Gastrocnemius medialis (tissue), 4 donors: ENCODE measurements around the gene XRCC6. TPM values are rescaled to one million over a fixed set of nuclear protein-coding genes. Genes with fewer than 3 reads are reported as not detected.
"Not testable (repeated sequence)": the region's sequence is repeated elsewhere in the genome, so short reads cannot be mapped to it uniquely, and the experiment has no call there.

Experiments used
- ATAC-seq, 2 donors: fragments of 150-250 bp; one replicate each; pipeline ENCODE4 v1.9.1; 2016
- DNase-seq, 2 donors: peaks; one replicate each; pipeline ENCODE4 v3.0.0-alpha.2; 2019
- H3K27ac ChIP-seq, 4 donors: fragments of 200-600 bp; sonication (generic); 1 replicate in 1 of 4; 2 replicates in 3 of 4; pipeline ENCODE4 v1.5.1; 2016 to 2018; ENCODE audit warnings: mild to moderate bottlenecking in 2 of 4, moderate library complexity in 1 of 4
- H3K27me3 ChIP-seq, 3 donors: fragments of 200-600 bp; sonication (generic) in 2 of 3; 1 replicate in 1 of 3; 2 replicates in 2 of 3; pipeline versions ENCODE4 v1.5.1 to v1.6.0; 2016 to 2019; ENCODE audit warnings: mild to moderate bottlenecking in 1 of 3, moderate library complexity in 1 of 3
- H3K36me3 ChIP-seq, 2 donors: fragments of 200-600 bp; sonication (generic) in 1 of 2; one replicate each; pipeline ENCODE4 v1.5.1; 2017 to 2018
- H3K4me1 ChIP-seq, 2 donors: fragments of 200-600 bp; sonication (generic) in 1 of 2; one replicate each; pipeline ENCODE4 v1.5.1; 2016 to 2017; ENCODE audit warnings: mild to moderate bottlenecking in 2 of 2
- H3K4me3 ChIP-seq, 4 donors: fragments of 200-600 bp; sonication (generic) in 3 of 4; 1 replicate in 1 of 4; 2 replicates in 3 of 4; pipeline ENCODE4 v1.5.1; 2016 to 2019; ENCODE audit warnings: mild to moderate bottlenecking in 2 of 4
- H3K9me3 ChIP-seq, 3 donors: fragments of 200-600 bp; sonication (generic) in 2 of 3; 1 replicate in 1 of 3; 2 replicates in 2 of 3; pipeline ENCODE4 v1.5.1; 2016 to 2019
- CTCF ChIP-seq, 5 experiments: fragments of 450-650 bp in 3 of 5; fragments of 200-600 bp in 2 of 5; sonication (generic) in 2 of 5; IDR thresholded peaks in 4 of 5; conservative IDR thresholded peaks in 1 of 5; 1 replicate in 4 of 5; 2 replicates in 1 of 5; pipeline ENCODE4 v1.5.1; 2016 to 2019; ENCODE audit warnings: antibody characterized with exemption in 5 of 5, mild to moderate bottlenecking in 3 of 5, moderate library complexity in 3 of 5
- POLR2A ChIP-seq, 2 donors: fragments of 450-650 bp; IDR thresholded peaks; one replicate each; pipeline ENCODE4 v1.6.1; 2017; ENCODE audit warnings: antibody characterized with exemption in 2 of 2, mild to moderate bottlenecking in 2 of 2, moderate library complexity in 2 of 2
- in situ Hi-C, 4 donors: fragments of 200-750 bp; cut with MboI; loops; one replicate each; pipeline versions ENCODE4 v1.15.0 to v1.8.0; 2017; ENCODE audit warnings: low sequenced_read_pairs in 4 of 4
- intact Hi-C: fragments of 100-400 bp; cut with DNase I; formaldehyde crosslinking; loops from one replicate; pipeline ENCODE4 v1.15.1; 2023; ENCODE audit warnings: low total_unique reads
- total RNA-seq, 4 donors: library from RNA; depleted of rRNA; stranded (reverse); fragments of >200 nt; gene quantifications; one replicate each; pipeline versions ENCODE4 v1.1.0 to v1.2.3, GENCODE V29; 2016

The XRCC6 gene
- total RNA-seq, 4 donors from 2014 or later: 220 to 285 (median 278) TPM

- Histone ChIP-seq H3K27ac (no peak overlapping the region), H3K27me3 (no peaks in the 10 kb centered on the region), H3K36me3 (peaks cover 0 to 47% of the 10 kb centered on the region in 2 donors), H3K4me3 (no peak overlapping the region), H3K9me3 (no peaks in the 10 kb centered on the region), H3K4me1 (peaks cover 0 to 14% of the 10 kb centered on the region in 2 donors)
- intact Hi-C loops: no loop called here
- TF ChIP-seq POLR2A (IDR thresholded peaks at IDR 0.05) (no peak), CTCF (IDR thresholded peaks at IDR 0.05 in 4 of 5, conservative IDR thresholded peaks at IDR 0.05 in 1 of 5) (no peak)
- DNase-seq (no peak), ATAC-seq (no peak)
- in situ Hi-C loops: no loop called here
Measured at GRCh38 chr22:41664490-41664889, 43.4 kb downstream of the XRCC6 start.

GRCh38 chr22:41664951-41665350 lies 43.9 kb downstream of the XRCC6 start:
- Histone ChIP-seq H3K4me3 (no peak overlapping the region), H3K9me3 (no peaks in the 10 kb centered on the region), H3K4me1 (peaks cover 0 to 14% of the 10 kb centered on the region in 2 donors), H3K27ac (peak overlapping the region in 1 of 4 donors; percentile 9), H3K36me3 (peaks cover 0 to 44% of the 10 kb centered on the region in 2 donors), H3K27me3 (no peaks in the 10 kb centered on the region)
- ATAC-seq: no peak
- intact Hi-C loops (no loop called here), in situ Hi-C loops (no loop called here)
- no peak for DNase-seq
- TF ChIP-seq POLR2A (IDR thresholded peaks at IDR 0.05) (no peak), CTCF (IDR thresholded peaks at IDR 0.05 in 4 of 5, conservative IDR thresholded peaks at IDR 0.05 in 1 of 5) (no peak)

- H3K4me3 ChIP-seq: no peak overlapping the region
- in situ Hi-C loops (no loop called here), intact Hi-C loops (no loop called here)
- no peak overlapping the region for H3K27ac ChIP-seq
- peaks cover 0 to 13% of the 10 kb centered on the region in 2 donors for H3K36me3 ChIP-seq
- no peaks in the 10 kb centered on the region for H3K9me3 ChIP-seq
- no peak for ATAC-seq
- peaks cover 0 to 9% of the 10 kb centered on the region in 2 donors for H3K4me1 ChIP-seq
- no peak for DNase-seq
- no peaks in the 10 kb centered on the region for H3K27me3 ChIP-seq
- TF ChIP-seq CTCF (IDR thresholded peaks at IDR 0.05 in 4 of 5, conservative IDR thresholded peaks at IDR 0.05 in 1 of 5) (no peak), POLR2A (IDR thresholded peaks at IDR 0.05) (no peak)
Measured at GRCh38 chr22:41668971-41669911, 48.1 kb downstream of the XRCC6 start.

GRCh38 chr22:41672096-41672495 lies 51.0 kb downstream of the XRCC6 start:
- H3K4me1 ChIP-seq, ATAC-seq, intact Hi-C loops, in situ Hi-C loops, H3K27ac ChIP-seq, H3K27me3 ChIP-seq, H3K9me3 ChIP-seq, DNase-seq, H3K4me3 ChIP-seq: not testable (repeated sequence)
- peaks cover 0 to 23% of the 10 kb centered on the region in 2 donors for H3K36me3 ChIP-seq

- H3K4me3 ChIP-seq: no peak overlapping the region
- intact Hi-C loops: no loop called here
- H3K4me1 ChIP-seq: no peaks in the 10 kb centered on the region
- no peak for DNase-seq
- peaks cover 0 to 31% of the 10 kb centered on the region in 2 donors for H3K36me3 ChIP-seq
- in situ Hi-C loops: no loop called here
- H3K27me3 ChIP-seq: no peaks in the 10 kb centered on the region
- no peak overlapping the region for H3K27ac ChIP-seq
- TF ChIP-seq POLR2A (IDR thresholded peaks at IDR 0.05): no peak
- peak in 1 of 5 experiments; percentile 13 for TF ChIP-seq CTCF (IDR thresholded peaks at IDR 0.05 in 4 of 5, conservative IDR thresholded peaks at IDR 0.05 in 1 of 5)
- H3K9me3 ChIP-seq: no peaks in the 10 kb centered on the region
- no peak for ATAC-seq
Measured at GRCh38 chr22:41672780-41673509, 51.9 kb downstream of the XRCC6 start.
